CD4-positive, alpha-beta memory T cell (primary cell): ENCODE results near the gene ARFGAP3. TPM values are rescaled to one million over a fixed set of nuclear protein-coding genes. Genes with fewer than 3 reads are reported as not detected.

Experiments used
- CTCF ChIA-PET: fragments of 350-600 bp; sonication (Branson Sonifier 250); formaldehyde crosslinking; loops from one replicate; lab custom pipeline; 2021; ENCODE audit warnings: inconsistent platforms; ENCODE audit not compliant: partially characterized antibody; lab: Charles Lee
- POLR2A ChIA-PET: fragments of 350-600 bp; sonication (Branson Sonifier 250); formaldehyde crosslinking; loops from one replicate; lab custom pipeline; 2021; ENCODE audit not compliant: partially characterized antibody; lab: Charles Lee
- DNase-seq, 5 donors: peaks; one replicate each; pipeline versions ENCODE4 v3.0.0 to v3.0.0-alpha.2; 2020 to 2022; ENCODE audit warnings: mixed read lengths in 1 of 5
- H3K27ac ChIP-seq: one replicate; pipeline ENCODE4 v1.7.0; 2013; ENCODE audit warnings: low read depth, low read length
- H3K27me3 ChIP-seq: 2 replicates; pipeline ENCODE4 v1.7.0; 2013; ENCODE audit warnings: mild to moderate bottlenecking, low read length, moderate library complexity; ENCODE audit not compliant: insufficient read depth
- H3K36me3 ChIP-seq: 2 replicates; pipeline ENCODE4 v1.7.0; 2013; ENCODE audit warnings: mild to moderate bottlenecking, low read length, moderate library complexity; ENCODE audit not compliant: insufficient read depth
- H3K4me1 ChIP-seq: 2 replicates; pipeline ENCODE4 v1.7.0; 2013; ENCODE audit warnings: mild to moderate bottlenecking, low read length, moderate library complexity; ENCODE audit not compliant: insufficient read depth
- H3K4me3 ChIP-seq, 2 donors: one replicate each; pipeline ENCODE4 v1.7.0; 2013; ENCODE audit warnings: low read length in 2 of 2, mild to moderate bottlenecking in 1 of 2
- H3K9me3 ChIP-seq, 2 donors: one replicate each; pipeline ENCODE4 v1.7.0; 2013; ENCODE audit warnings: low read length in 2 of 2, control low read depth in 1 of 2; ENCODE audit not compliant: control insufficient read depth in 1 of 2
- H3K27ac Mint-ChIP-seq, 7 donors: one replicate each; pipeline ENCODE4 v1.8.0; 2020 to 2021; ENCODE audit warnings: mixed read lengths in 7 of 7, mild to moderate bottlenecking in 6 of 7, inconsistent platforms in 3 of 7, moderate library complexity in 3 of 7
- H3K27me3 Mint-ChIP-seq, 2 donors: one replicate each; pipeline ENCODE4 v1.8.0; 2020 to 2021; ENCODE audit warnings: mixed read lengths in 2 of 2
- H3K36me3 Mint-ChIP-seq, 2 donors: one replicate each; pipeline ENCODE4 v1.8.0; 2020 to 2021; ENCODE audit warnings: mixed read lengths in 2 of 2, inconsistent platforms in 1 of 2, mild to moderate bottlenecking in 1 of 2
- H3K4me1 Mint-ChIP-seq, 4 donors: one replicate each; pipeline ENCODE4 v1.8.0; 2020 to 2021; ENCODE audit warnings: mixed read lengths in 4 of 4, mild to moderate bottlenecking in 1 of 4
- H3K4me3 Mint-ChIP-seq, 8 donors: one replicate each; pipeline ENCODE4 v1.8.0; 2020 to 2021; ENCODE audit warnings: mixed read lengths in 8 of 8, mild to moderate bottlenecking in 7 of 8, moderate library complexity in 6 of 8, inconsistent platforms in 3 of 8
- H3K9me3 Mint-ChIP-seq, 8 donors: one replicate each; pipeline ENCODE4 v1.8.0; 2020 to 2021; ENCODE audit warnings: mixed read lengths in 8 of 8, mild to moderate bottlenecking in 5 of 8, inconsistent platforms in 3 of 8, moderate library complexity in 1 of 8
- intact Hi-C: fragments of 100-400 bp; cut with micrococcal nuclease; formaldehyde crosslinking; loops from one replicate; pipeline ENCODE4 v1.15.1; 2023
- polyA plus RNA-seq, 2 donors: library from polyadenylated mRNA; unstranded; fragments of 300-500 nt; fragmentation: Illumina TruSeq; gene quantifications; one replicate each; pipeline ENCODE4 v1.2.3, GENCODE V29; 2021
- total RNA-seq, 2 experiments: library from RNA; stranded (reverse); gene quantifications; one replicate each; pipeline ENCODE4 v1.2.3, GENCODE V29; 2021

The ARFGAP3 gene
- total and polyA plus RNA-seq, 4 experiments from 2014 or later, result 38.4 to 49.0 (median 45.2) TPM

DNA sequence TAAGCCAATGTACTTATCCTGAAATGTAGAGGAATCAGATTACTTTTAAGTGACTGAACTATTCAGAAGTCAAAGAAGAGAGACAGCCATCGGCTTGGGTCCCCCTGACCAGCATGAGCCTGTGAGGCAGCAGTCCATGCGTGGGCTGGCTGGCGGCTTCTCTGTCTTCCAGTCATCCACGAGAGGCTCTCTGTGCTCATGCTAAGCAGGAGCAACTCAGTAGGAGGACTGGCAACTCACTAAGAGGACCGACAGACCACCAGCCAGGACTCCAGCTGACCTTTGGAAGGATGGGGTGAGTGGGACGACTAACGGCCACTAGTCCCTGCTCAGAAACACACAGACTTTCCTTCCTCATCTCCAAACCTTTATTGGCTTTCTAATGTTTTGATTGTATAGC, 43.6 kb downstream of the ARFGAP3 start:
- Histone ChIP-seq H3K9me3 (no peaks in the 10 kb centered on the region), H3K27me3 (no peaks in the 10 kb centered on the region), H3K4me3 (no peak overlapping the region), H3K27ac (no peak overlapping the region), H3K4me1 (no peaks in the 10 kb centered on the region), H3K36me3 (peaks cover 13% of the 10 kb centered on the region)
- intact Hi-C loops, result no loop called here
- Mint-ChIP-seq H3K9me3 (no peaks in the 10 kb centered on the region), H3K4me3 (no peak overlapping the region), H3K4me1 (no peaks in the 10 kb centered on the region), H3K36me3 (peaks cover 30 to 77% of the 10 kb centered on the region in 2 donors), H3K27me3 (no peaks in the 10 kb centered on the region), H3K27ac (peak overlapping the region in 4 of 7 donors; percentile 5 to 72 (median 35))
- CTCF ChIA-PET, result interaction anchor here (1.4 kb wide), 1 partner anchor 14 kb away, joined by 3 read pairs; no protein-coding TSS in a partner anchor
- no peak for DNase-seq
- POLR2A ChIA-PET, result no interaction called here

DNA sequence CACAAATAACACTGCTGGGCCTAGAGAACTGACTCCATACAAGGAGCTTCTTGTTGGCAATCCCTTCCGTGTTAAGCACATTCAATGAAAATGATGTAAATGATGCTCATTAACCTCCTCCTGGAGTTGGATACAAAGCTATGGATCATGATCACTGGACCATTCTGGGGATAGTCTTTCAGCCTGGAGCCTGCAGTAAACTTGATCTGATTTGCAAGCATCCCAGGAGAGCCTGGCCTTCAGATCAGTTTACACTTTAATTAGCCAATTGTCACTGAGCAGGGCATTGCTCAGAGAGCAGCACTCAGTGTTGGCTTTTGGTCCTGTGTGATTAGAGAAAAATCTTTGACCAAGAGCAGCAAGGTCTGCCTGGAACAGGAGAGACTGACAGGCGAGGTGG, 45.6 kb downstream of the ARFGAP3 start:
- H3K27me3 Mint-ChIP-seq, result no peaks in the 10 kb centered on the region
- Histone ChIP-seq H3K27ac (no peak overlapping the region), H3K27me3 (no peaks in the 10 kb centered on the region), H3K9me3 (no peaks in the 10 kb centered on the region), H3K36me3 (peaks cover 22% of the 10 kb centered on the region), H3K4me3 (no peak overlapping the region), H3K4me1 (no peaks in the 10 kb centered on the region)
- H3K4me1 Mint-ChIP-seq, result no peaks in the 10 kb centered on the region
- peaks cover 37 to 76% of the 10 kb centered on the region in 2 donors for H3K36me3 Mint-ChIP-seq
- no peak for DNase-seq
- ChIA-PET CTCF (interaction anchor here (1.1 kb wide), 1 partner anchor 9 kb away, joined by 3 read pairs; no protein-coding TSS in a partner anchor), POLR2A (no interaction called here)
- intact Hi-C loops, result no loop called here
- no peaks in the 10 kb centered on the region for H3K9me3 Mint-ChIP-seq
- H3K27ac Mint-ChIP-seq, result no peak overlapping the region
- no peak overlapping the region for H3K4me3 Mint-ChIP-seq

GRCh38 chr22:42808521-42808920, 48.6 kb downstream of the ARFGAP3 start:
- Histone ChIP-seq H3K27me3 (no peaks in the 10 kb centered on the region), H3K4me3 (no peak overlapping the region), H3K4me1 (no peaks in the 10 kb centered on the region), H3K36me3 (peaks cover 33% of the 10 kb centered on the region), H3K9me3 (no peaks in the 10 kb centered on the region), H3K27ac (no peak overlapping the region)
- Mint-ChIP-seq H3K9me3 (no peaks in the 10 kb centered on the region), H3K4me3 (no peak overlapping the region), H3K27ac (peak overlapping the region in 3 of 7 donors; percentile 32 to 64 (median 36)), H3K36me3 (peaks cover 39 to 67% of the 10 kb centered on the region in 2 donors), H3K27me3 (no peaks in the 10 kb centered on the region), H3K4me1 (no peaks in the 10 kb centered on the region)
- DNase-seq, result no peak
- intact Hi-C loops, result no loop called here
- POLR2A ChIA-PET, result no interaction called here
- CTCF ChIA-PET, result no interaction called here

- Mint-ChIP-seq H3K9me3 (no peaks in the 10 kb centered on the region), H3K36me3 (peaks cover 36 to 57% of the 10 kb centered on the region in 2 donors), H3K27ac (peak overlapping the region in 2 of 7 donors; percentile 32 to 48), H3K27me3 (no peaks in the 10 kb centered on the region), H3K4me1 (no peaks in the 10 kb centered on the region), H3K4me3 (no peak overlapping the region)
- ChIA-PET POLR2A (no interaction called here), CTCF (no interaction called here)
- Histone ChIP-seq H3K4me1 (no peaks in the 10 kb centered on the region), H3K36me3 (peaks cover 33% of the 10 kb centered on the region), H3K4me3 (no peak overlapping the region), H3K9me3 (no peaks in the 10 kb centered on the region), H3K27me3 (no peaks in the 10 kb centered on the region), H3K27ac (no peak overlapping the region)
- no peak for DNase-seq
- intact Hi-C loops, result no loop called here
Measured at GRCh38 chr22:42807185-42807584, 49.9 kb downstream of the ARFGAP3 start.

DNA sequence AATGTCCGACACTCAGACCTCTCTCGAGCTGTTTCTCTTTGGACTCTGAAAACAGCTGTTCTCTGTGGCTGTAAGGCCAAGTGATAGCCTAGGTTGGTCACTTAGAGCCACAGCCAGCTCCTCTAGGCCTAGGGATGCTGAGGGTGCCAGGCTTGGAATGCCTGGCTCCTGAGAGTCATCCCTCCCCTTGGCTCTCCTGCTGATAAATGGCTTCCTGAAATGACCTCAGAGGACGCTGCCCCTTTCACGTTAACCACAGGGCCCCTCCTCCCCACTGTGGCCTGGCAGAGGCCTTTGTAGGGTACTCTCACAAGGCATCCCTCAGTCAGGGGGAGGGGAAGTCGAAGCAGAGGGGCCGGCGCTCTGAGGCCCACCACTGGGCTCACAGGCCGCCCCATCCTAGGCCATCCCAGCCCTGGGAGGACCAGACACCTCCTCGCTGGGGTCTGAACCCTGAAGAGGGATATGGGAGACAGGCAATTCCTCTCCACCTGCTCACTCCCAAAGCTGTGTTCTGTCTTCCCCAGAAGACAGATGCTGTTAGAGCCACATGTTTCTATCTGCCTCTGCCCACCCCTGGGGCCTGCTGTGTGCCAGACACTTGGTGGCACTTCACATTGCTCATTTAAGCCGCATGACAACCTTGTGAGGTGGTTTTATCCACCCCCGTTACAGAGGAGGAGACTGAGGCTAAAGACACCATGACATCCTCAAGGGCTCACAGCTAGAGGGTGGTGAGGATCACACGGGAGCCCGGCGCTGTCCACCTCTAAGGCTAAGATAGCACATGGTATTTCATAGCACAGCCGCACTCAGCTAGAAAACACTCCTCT, 50.9 kb downstream of the ARFGAP3 start:
- no peak for DNase-seq
- no peaks in the 10 kb centered on the region for H3K27me3 Mint-ChIP-seq
- no peaks in the 10 kb centered on the region for H3K4me1 Mint-ChIP-seq
- Histone ChIP-seq H3K4me1 (no peaks in the 10 kb centered on the region), H3K9me3 (no peaks in the 10 kb centered on the region), H3K27ac (no peak overlapping the region), H3K27me3 (no peaks in the 10 kb centered on the region), H3K4me3 (no peak overlapping the region), H3K36me3 (peaks cover 34% of the 10 kb centered on the region)
- no peaks in the 10 kb centered on the region for H3K9me3 Mint-ChIP-seq
- no peak overlapping the region for H3K4me3 Mint-ChIP-seq
- CTCF ChIA-PET, result interaction anchor here (1.0 kb wide), 1 partner anchor 61 kb away, joined by 3 read pairs; no protein-coding TSS in a partner anchor
- peak overlapping the region in 3 of 7 donors; percentile 32 to 70 (median 60) for H3K27ac Mint-ChIP-seq
- POLR2A ChIA-PET, result no interaction called here
- peaks cover 34 to 58% of the 10 kb centered on the region in 2 donors for H3K36me3 Mint-ChIP-seq
- intact Hi-C loops, result no loop called here

DNA sequence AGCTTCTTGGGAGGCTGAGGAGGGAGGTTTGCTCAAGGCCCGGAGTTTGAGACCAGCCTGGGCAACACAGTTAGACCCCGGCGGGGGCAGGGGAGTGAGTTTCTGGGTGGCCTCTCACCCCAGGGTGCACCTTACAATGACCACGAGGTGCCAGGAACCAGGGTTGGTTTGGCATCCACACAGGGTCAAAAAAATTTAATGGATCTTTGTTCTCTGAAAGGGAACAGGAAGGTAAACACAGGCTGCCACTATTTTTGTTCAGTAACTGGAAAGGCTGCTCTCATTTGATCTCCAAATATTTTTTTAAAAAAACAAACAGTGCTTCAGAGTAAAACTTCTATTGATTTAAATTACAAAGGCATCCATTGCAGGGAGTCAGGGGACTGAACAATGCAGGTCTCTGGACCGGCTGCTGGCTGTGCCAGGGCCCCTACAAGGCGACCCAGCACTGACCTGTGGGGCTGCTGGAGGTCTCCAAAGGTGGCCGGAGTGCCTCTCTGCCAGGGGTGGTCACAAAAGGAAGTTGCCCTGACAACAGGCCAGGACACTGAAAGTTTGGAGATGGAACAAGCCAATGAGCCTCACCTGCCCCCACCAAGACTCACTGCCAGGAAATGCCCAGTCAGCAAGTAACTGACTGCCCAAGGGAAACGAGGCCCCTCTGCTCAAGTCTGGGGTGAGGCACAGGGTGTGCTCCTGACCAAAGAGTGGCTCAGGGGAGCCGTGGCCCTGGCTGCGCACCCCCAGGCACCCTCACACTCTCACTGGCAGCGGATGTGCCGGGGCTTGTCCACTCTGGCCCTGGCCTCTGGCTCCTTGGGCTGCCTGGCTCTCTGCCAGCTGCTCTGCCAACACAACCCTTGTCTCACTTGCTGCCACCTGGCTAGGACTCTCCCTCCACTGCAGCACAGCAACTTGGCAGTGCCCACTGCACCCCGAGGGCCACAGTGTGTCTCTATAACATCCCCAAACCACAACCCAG, 51.8 kb downstream of the ARFGAP3 start:
- Mint-ChIP-seq H3K27me3 (no peaks in the 10 kb centered on the region), H3K4me3 (no peak overlapping the region), H3K9me3 (no peaks in the 10 kb centered on the region), H3K4me1 (no peaks in the 10 kb centered on the region), H3K27ac (peak overlapping the region in 2 of 7 donors; percentile 60 to 70), H3K36me3 (peaks cover 42 to 56% of the 10 kb centered on the region in 2 donors)
- intact Hi-C loops, result no loop called here
- no peaks in the 10 kb centered on the region for H3K4me1 ChIP-seq
- H3K27ac ChIP-seq, result no peak overlapping the region
- H3K4me3 ChIP-seq, result no peak overlapping the region
- DNase-seq, result no peak
- no peaks in the 10 kb centered on the region for H3K27me3 ChIP-seq
- POLR2A ChIA-PET, result no interaction called here
- peaks cover 36% of the 10 kb centered on the region for H3K36me3 ChIP-seq
- H3K9me3 ChIP-seq, result no peaks in the 10 kb centered on the region
- CTCF ChIA-PET, result interaction anchor here (1.5 kb wide), 1 partner anchor 14 kb away, joined by 11 read pairs; no protein-coding TSS in a partner anchor

DNA sequence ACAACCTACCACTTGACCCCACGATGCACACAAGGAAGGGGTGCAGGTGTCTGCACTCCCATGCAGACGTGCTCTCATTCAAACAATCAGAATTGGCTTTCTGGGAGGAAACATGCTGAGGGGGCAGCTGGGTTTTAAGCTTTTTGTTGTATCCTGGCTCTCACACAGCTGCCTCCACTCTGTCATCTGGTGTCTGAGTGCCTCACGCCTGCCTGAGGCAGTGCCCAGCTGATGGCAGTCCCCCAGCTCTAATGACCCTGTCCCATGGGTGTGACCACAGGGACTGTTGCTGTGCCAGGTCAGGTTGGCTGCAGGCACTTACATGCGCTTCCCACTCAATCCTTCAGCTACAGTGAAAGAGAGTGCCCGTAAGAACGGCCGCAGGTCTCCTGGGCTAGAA, 53.7 kb downstream of the ARFGAP3 start:
- peak overlapping the region in 1 of 7 donors; percentile 17 for H3K27ac Mint-ChIP-seq
- no peaks in the 10 kb centered on the region for H3K27me3 ChIP-seq
- H3K9me3 ChIP-seq, result no peaks in the 10 kb centered on the region
- no peak for DNase-seq
- H3K4me1 ChIP-seq, result no peaks in the 10 kb centered on the region
- peaks cover 46% of the 10 kb centered on the region for H3K36me3 ChIP-seq
- H3K27me3 Mint-ChIP-seq, result no peaks in the 10 kb centered on the region
- intact Hi-C loops, result no loop called here
- H3K4me3 Mint-ChIP-seq, result no peak overlapping the region
- H3K4me1 Mint-ChIP-seq, result no peaks in the 10 kb centered on the region
- peaks cover 44 to 55% of the 10 kb centered on the region in 2 donors for H3K36me3 Mint-ChIP-seq
- no peak overlapping the region for H3K4me3 ChIP-seq
- H3K27ac ChIP-seq, result no peak overlapping the region
- CTCF ChIA-PET, result interaction anchor here (1.5 kb wide), 1 partner anchor 16 kb away, joined by 11 read pairs; no protein-coding TSS in a partner anchor
- POLR2A ChIA-PET, result no interaction called here
- H3K9me3 Mint-ChIP-seq, result no peaks in the 10 kb centered on the region
